GM13976 (cell line): ENCODE data around the gene UNC5A.

Experiments
- DNase-seq: peaks from one replicate; pipeline ENCODE4 v3.0.0; 2012; ENCODE audit warnings: low spot score
- CTCF ChIP-seq: IDR thresholded peaks from 2 replicates; pipeline ENCODE4 v1.5.1; 2012; ENCODE audit warnings: borderline replicate concordance, mild to moderate bottlenecking; ENCODE audit not compliant: insufficient read depth; ENCODE audit errors: extremely low read depth, missing control alignments, control extremely low read depth
- in situ Hi-C: fragments of 300-500 bp; cut with MboI; formaldehyde crosslinking; loops from one replicate; pipeline ENCODE4 v1.12.0; 2022; ENCODE audit warnings: low sequenced_read_pairs, mixed read lengths, inconsistent platforms; ENCODE audit not compliant: unreplicated experiment

UNC5A gene

DNA sequence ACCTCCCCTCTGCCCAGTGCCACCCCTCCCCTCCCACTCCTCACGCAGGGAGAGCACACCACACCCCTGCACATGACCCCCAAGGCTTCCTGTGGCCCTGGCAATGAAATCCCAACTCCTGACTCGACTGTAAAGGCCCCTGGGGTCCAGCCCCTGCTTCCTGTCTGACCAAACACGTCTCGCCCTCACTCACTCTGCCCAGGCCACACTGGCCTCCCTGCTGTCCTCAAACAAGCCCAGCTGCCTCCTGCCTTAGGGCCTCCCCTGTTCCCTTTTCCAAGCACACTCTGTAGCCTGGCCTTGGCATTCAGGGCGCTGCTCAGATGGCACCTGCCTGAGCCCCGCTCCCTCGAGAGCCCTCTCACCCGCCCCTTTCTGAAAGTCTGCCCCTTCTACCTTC, 46.4 kb downstream of the UNC5A start:
- DNase-seq = no peak
- no peak for TF ChIP-seq CTCF
- in situ Hi-C loops = no loop called here

DNA sequence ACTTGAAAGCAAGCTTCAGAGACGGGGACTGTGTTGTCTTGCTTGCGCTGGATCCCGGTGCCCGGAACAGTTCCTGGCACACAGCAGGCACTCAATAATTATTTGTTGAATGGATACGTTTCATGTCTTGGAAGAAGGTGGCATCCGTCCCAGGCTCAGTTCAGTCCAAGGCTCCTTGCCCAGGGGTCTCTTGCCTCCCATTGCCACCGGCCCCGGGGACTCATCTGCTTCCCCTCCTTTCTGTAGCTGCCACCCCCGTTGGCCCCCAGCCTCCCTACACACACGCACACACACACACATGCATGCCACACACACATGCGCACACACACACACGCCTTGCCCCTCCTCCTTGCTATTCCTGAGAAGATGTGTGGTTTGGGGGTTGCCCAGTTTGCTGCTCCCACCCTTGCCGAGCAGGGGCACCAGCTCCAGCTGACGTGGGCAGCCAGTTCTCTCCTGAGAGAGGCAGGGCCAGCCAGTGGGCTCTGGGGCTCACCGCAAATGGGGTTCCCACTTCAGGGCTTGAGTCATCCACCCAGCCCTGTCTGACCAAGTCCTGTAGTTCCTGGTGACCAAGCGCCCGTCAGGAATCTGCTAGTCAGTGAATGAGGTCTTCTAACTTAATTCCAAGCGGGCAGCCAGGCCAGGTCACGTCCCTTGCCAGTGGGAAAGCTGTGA, 47.0 kb downstream of the UNC5A start:
- no peak for TF ChIP-seq CTCF
- no peak for DNase-seq
- in situ Hi-C loops = no loop called here

DNA sequence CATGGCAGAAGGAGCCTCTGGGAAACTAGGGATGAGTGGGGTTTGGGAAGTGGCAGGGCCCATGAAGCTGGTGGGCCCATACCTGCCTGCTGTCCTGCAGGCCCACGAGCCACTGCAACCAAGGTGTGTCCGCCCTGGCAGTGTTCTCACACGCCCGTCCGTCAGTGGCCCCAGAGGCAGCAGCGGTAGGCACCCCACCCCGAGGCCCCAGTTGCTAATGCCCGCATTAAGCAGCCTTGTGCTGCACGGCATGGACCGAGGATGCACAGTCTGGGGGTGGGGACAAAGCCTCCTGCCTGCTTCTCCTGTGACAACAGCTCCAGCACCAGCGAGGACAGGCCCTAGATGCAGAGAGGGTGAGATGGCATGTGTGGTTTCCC, 47.5 kb downstream of the UNC5A start:
- no peak for DNase-seq
- TF ChIP-seq CTCF = no peak
- in situ Hi-C loops = no loop called here

DNA sequence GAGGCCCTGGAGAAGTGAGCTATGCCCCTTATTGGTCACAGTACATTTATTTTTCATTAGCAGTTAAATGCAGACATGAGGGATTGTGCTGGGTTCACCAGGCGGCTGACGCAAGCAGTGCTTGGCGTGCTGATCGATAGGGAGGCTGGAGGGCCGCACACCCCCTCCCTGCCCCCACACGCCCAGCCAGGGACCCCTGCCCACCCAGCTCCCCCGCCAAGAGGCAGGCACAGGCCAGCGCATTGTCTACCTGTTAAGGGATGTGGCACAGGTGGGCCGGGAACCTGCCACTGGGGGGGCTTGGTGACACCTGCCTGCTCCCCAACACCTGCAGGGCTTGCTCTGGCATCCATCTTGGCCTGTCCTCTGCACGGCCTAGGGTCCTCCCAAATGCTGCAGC, 49.6 kb downstream of the UNC5A start:
- in situ Hi-C loops = no loop called here
- no peak for TF ChIP-seq CTCF
- DNase-seq = no peak

DNA sequence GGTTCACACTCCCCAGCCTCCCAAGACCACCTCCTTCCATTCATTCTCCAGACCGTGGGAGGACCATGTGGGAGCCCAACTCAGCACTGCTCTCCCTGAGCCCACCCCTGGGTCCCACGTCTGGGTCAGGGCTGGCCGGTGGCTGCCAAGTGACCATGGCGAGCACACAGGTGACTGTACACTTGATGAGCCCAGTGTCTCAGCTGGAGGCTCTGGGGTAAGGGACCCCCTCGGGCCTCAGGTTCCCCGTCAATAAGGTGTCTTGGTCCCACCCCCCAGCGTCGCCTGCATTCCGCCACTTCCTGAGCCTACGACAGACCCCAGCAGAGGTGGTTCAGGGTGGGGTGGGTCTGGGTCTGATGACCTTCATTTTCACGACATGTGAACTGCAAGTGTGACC, 50.0 kb downstream of the UNC5A start:
- in situ Hi-C loops = no loop called here
- TF ChIP-seq CTCF = no peak
- DNase-seq = no peak

- no peak for TF ChIP-seq CTCF
- no peak for DNase-seq
- in situ Hi-C loops = no loop called here
Observed at GRCh38 chr5:176861276-176861675, 50.9 kb downstream of the UNC5A start.

- no peak for DNase-seq
- in situ Hi-C loops = no loop called here
- TF ChIP-seq CTCF = no peak
Observed at GRCh38 chr5:176862330-176862995, 52.1 kb downstream of the UNC5A start.
